ENCODE measurements around the gene C10orf88. TPM values are rescaled to one million over a fixed set of nuclear protein-coding genes. Genes with fewer than 3 reads are reported as not detected.
A peak's percentile ranks its signal among the peaks of the same experiment; 100 is the strongest.

Gene C10orf88
- total and polyA plus RNA-seq, 9 of the 15 experiments (the other 6 are each of a cell fraction or from before 2014, with no cell fraction given), result 2.5 to 9.6 (median 7.5) TPM

DNA sequence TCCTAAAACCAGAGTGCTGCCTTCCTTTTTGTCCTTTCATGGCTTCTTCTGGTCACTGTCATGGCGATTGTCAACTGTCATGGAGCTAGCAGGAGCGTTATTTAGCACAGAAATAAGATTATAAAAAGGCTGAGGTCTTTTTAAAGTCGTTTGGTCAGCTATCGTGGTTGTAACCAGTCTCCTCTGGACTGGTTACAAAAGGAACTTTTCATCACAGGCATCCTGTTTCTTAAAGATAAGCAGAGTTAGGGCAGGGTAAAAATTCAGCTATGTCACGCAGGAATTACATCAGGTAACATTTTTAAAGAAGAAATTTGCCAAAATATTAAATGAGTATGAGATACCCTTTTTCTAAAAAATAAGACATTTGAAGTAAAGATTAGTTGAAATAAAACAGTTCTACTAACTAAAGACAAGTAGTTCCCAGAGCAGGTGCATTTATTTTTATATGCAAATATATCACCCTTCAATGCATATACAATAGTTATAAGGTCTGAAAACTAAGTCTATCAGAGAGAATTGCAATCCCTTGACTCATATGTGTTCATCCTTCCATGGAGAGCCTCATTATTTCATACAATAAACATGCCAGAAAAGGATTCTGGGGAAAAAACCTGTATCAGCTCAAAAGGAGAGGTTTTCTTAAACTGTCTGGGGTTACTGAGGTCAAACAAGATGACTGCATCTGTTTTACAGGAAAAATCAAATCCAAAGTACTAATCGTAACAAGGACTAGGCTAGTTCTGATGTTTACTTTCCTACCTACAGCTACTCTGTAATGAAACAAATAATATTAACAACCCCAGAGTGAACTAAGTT is 22.7 kb downstream of the C10orf88 start:
- Histone ChIP-seq H4K20me1 (replicated peaks; ENCODE audit: control insufficient read depth, insufficient read depth, low read length) (no peaks in the 10 kb centered on the region), H2AFZ (ENCODE audit: low read depth, low read length) (peak overlapping the region; percentile 74), H3K9me1 (ENCODE audit: control insufficient read depth, insufficient read depth, low read length) (no peaks in the 10 kb centered on the region), H3K9ac (ENCODE audit: insufficient read depth in 1 of 2, low read depth in 2 of 2, low read length in 2 of 2) (peak overlapping the region in 1 of 2 experiments; percentile 78; a peak in 2 of 4 replicates), H3K27ac (ENCODE audit: extremely low read depth, low read depth, low read length) (peak overlapping the region; percentile 99), H3K79me2 (ENCODE audit: control insufficient read depth, insufficient read depth, low read length) (0 out of 3 replicates have a peak, but pooled peaks cover 2% of the 10 kb centered on the region), H3K27me3 (ENCODE audit: control insufficient read depth in 2 of 2, insufficient read depth in 2 of 2, low read length in 2 of 2) (no peaks in the 10 kb centered on the region), H3K36me3 (ENCODE audit: control insufficient read depth, insufficient read depth, low read length) (peaks cover 10% of the 10 kb centered on the region; the same call in 2 of the 3 replicates), H3K4me3 (no peak overlapping the region), H3K4me2 (ENCODE audit: insufficient read depth, low read length) (peak overlapping the region; percentile 63), H3K4me1 (replicated peaks in 1 of 2; ENCODE audit: control insufficient read depth in 2 of 2, insufficient read depth in 2 of 2, low read length in 2 of 2) (peaks cover 7 to 25% of the 10 kb centered on the region in 2 experiments; a peak in 4 of 5 replicates), H3K9me3 (replicated peaks; ENCODE audit: control insufficient read depth, insufficient read depth, low read depth, low read length) (no peaks in the 10 kb centered on the region)
- in situ Hi-C loops (cut with MboI) (no loop called here), intact Hi-C loops (cut with micrococcal nuclease) (no loop called here)
- ChIA-PET CTCF (ENCODE audit: low intra/inter-chr PET ratio) (no interaction called here), POLR2A (interaction anchor here (0.6 to 1.4 kb wide), 4 partner anchors 16 to 135 kb away, joined by 3 to 6 read pairs (median 4); no protein-coding TSS in a partner anchor)
- BruUV-seq (replicated peaks), result no TSS peak
- FAIRE-seq (peak; percentile 82), ATAC-seq (peak; percentile 94), DNase-seq (ENCODE audit: extremely low read depth in 1 of 4, low spot score in 3 of 4) (peak; percentile 40 to 80 (median 52))
- 0% methylated on average over 6 of the region's 6 CpGs for WGBS (ENCODE audit: insufficient coverage, low coverage, missing lambda C conversion rate)
- TF ChIP-seq DPF2 (IDR thresholded peaks at IDR 0.05) (peak; percentile 88), NCOR1 (IDR thresholded peaks at IDR 0.05) (peak; percentile 72), HMG20A (CRISPR knock-in tag; conservative IDR thresholded peaks at IDR 0.05) (no peak), KDM2B (CRISPR knock-in tag; IDR thresholded peaks at IDR 0.05) (no peak), C11orf30 (IDR thresholded peaks at IDR 0.05; ENCODE audit: low read depth) (peak; percentile 75), GABPA (tag; conservative IDR thresholded peaks at IDR 0.05; ENCODE audit: low read depth) (0 out of 2 replicates have a peak, but pooled peaks have one; percentile 36), KLF16 (IDR thresholded peaks at IDR 0.05) (peak; percentile 78), MTA2 (IDR thresholded peaks at IDR 0.05; ENCODE audit: low read depth) (peak; percentile 59), CREM (IDR thresholded peaks at IDR 0.05; ENCODE audit: low read depth) (0 out of 2 replicates have a peak, but pooled peaks have one; percentile 25), RFX1 (IDR thresholded peaks at IDR 0.05) (peak; percentile 48), YBX1 (IDR thresholded peaks at IDR 0.05) (no peak), ZNF57 (CRISPR knock-in tag; IDR thresholded peaks at IDR 0.05) (no peak), TCFL5 (CRISPR knock-in tag; conservative IDR thresholded peaks at IDR 0.05) (no peak)
- TF ChIP-seq, protein P1, sequence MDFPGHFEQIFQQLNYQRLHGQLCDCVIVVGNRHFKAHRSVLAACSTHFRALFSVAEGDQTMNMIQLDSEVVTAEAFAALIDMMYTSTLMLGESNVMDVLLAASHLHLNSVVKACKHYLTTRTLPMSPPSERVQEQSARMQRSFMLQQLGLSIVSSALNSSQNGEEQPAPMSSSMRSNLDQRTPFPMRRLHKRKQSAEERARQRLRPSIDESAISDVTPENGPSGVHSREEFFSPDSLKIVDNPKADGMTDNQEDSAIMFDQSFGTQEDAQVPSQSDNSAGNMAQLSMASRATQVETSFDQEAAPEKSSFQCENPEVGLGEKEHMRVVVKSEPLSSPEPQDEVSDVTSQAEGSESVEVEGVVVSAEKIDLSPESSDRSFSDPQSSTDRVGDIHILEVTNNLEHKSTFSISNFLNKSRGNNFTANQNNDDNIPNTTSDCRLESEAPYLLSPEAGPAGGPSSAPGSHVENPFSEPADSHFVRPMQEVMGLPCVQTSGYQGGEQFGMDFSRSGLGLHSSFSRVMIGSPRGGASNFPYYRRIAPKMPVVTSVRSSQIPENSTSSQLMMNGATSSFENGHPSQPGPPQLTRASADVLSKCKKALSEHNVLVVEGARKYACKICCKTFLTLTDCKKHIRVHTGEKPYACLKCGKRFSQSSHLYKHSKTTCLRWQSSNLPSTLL (IDR thresholded peaks at IDR 0.05), result no peak
- TF ChIP-seq, protein P2, sequence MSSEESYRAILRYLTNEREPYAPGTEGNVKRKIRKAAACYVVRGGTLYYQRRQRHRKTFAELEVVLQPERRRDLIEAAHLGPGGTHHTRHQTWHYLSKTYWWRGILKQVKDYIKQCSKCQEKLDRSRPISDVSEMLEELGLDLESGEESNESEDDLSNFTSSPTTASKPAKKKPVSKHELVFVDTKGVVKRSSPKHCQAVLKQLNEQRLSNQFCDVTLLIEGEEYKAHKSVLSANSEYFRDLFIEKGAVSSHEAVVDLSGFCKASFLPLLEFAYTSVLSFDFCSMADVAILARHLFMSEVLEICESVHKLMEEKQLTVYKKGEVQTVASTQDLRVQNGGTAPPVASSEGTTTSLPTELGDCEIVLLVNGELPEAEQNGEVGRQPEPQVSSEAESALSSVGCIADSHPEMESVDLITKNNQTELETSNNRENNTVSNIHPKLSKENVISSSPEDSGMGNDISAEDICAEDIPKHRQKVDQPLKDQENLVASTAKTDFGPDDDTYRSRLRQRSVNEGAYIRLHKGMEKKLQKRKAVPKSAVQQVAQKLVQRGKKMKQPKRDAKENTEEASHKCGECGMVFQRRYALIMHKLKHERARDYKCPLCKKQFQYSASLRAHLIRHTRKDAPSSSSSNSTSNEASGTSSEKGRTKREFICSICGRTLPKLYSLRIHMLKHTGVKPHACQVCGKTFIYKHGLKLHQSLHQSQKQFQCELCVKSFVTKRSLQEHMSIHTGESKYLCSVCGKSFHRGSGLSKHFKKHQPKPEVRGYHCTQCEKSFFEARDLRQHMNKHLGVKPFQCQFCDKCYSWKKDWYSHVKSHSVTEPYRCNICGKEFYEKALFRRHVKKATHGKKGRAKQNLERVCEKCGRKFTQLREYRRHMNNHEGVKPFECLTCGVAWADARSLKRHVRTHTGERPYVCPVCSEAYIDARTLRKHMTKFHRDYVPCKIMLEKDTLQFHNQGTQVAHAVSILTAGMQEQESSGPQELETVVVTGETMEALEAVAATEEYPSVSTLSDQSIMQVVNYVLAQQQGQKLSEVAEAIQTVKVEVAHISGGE (CRISPR knock-in tag; IDR thresholded peaks at IDR 0.05), result peak in 1 of 3 experiments; percentile 70; a peak in 2 of 6 replicates
- TF ChIP-seq, protein P3, sequence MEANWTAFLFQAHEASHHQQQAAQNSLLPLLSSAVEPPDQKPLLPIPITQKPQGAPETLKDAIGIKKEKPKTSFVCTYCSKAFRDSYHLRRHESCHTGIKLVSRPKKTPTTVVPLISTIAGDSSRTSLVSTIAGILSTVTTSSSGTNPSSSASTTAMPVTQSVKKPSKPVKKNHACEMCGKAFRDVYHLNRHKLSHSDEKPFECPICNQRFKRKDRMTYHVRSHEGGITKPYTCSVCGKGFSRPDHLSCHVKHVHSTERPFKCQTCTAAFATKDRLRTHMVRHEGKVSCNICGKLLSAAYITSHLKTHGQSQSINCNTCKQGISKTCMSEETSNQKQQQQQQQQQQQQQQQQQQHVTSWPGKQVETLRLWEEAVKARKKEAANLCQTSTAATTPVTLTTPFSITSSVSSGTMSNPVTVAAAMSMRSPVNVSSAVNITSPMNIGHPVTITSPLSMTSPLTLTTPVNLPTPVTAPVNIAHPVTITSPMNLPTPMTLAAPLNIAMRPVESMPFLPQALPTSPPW (CRISPR knock-in tag; IDR thresholded peaks at IDR 0.05), result peak; percentile 12; the same call in 1 of the 2 replicates
